Activated CD4-positive, alpha-beta T cell treated with anti-CD3 and anti-CD28 coated beads, Interleukin-2, amount 10 ng/mL, durations not matched to agents 24 days and 14 days (primary cell): ENCODE measurements around the gene BTG2. TPM values are rescaled to one million over a fixed set of nuclear protein-coding genes. Genes with fewer than 3 reads are reported as not detected.
"Not testable (repeated sequence)": the region's sequence is repeated elsewhere in the genome, so short reads cannot be mapped to it uniquely, and the experiment has no call there.

Source experiments
- DNase-seq: peaks from one replicate; pipeline ENCODE4 v3.0.0; 2022
- H3K27ac Mint-ChIP-seq: one replicate; pipeline ENCODE4 v1.8.0; 2022; ENCODE audit warnings: mild to moderate bottlenecking, mixed read lengths
- H3K27me3 Mint-ChIP-seq: one replicate; pipeline ENCODE4 v1.8.0; 2022; ENCODE audit warnings: mixed read lengths
- H3K36me3 Mint-ChIP-seq: one replicate; pipeline ENCODE4 v1.8.0; 2022; ENCODE audit warnings: low read depth, mild to moderate bottlenecking, mixed read lengths
- H3K4me1 Mint-ChIP-seq: one replicate; pipeline ENCODE4 v1.8.0; 2021; ENCODE audit warnings: mixed read lengths
- H3K4me3 Mint-ChIP-seq: one replicate; pipeline ENCODE4 v1.8.0; 2022; ENCODE audit warnings: mild to moderate bottlenecking, moderate library complexity, mixed read lengths
- H3K9me3 Mint-ChIP-seq: one replicate; pipeline ENCODE4 v1.8.0; 2021; ENCODE audit warnings: mixed read lengths
- intact Hi-C: fragments of 100-400 bp; cut with micrococcal nuclease; formaldehyde crosslinking; loops from one replicate; pipeline ENCODE4 v1.15.1; 2023
- total RNA-seq: library from RNA; stranded (reverse); gene quantifications from 2 replicates; pipeline ENCODE4 v1.2.3, GENCODE V29; 2022

BTG2 gene
- total RNA-seq, 1 donor from 2014 or later, result 108 TPM

GRCh38 chr1:203290261-203291089, 14.8 kb upstream of the BTG2 start:
- H3K27me3 Mint-ChIP-seq, result peaks cover 2% of the 10 kb centered on the region

GRCh38 chr1:203291201-203292096, 13.9 kb upstream of the BTG2 start:
- Mint-ChIP-seq H3K4me1 (peaks cover 71% of the 10 kb centered on the region), H3K9me3 (no peaks in the 10 kb centered on the region), H3K27ac (peak overlapping the region; percentile 97), H3K36me3 (peaks cover 2% of the 10 kb centered on the region), H3K4me3 (peak overlapping the region; percentile 82), H3K27me3 (peaks cover 2% of the 10 kb centered on the region)
- intact Hi-C loops, result no loop called here
- DNase-seq, result peak; percentile 75

More at GRCh38 chr1:203290261-203291089, 14.8 kb upstream of the BTG2 start:
- peak overlapping the region; percentile 97 for H3K27ac Mint-ChIP-seq
- H3K9me3 Mint-ChIP-seq, result no peaks in the 10 kb centered on the region
- peak; percentile 99 for DNase-seq
- intact Hi-C loops, result no loop called here
- H3K4me3 Mint-ChIP-seq, result peak overlapping the region; percentile 82
- peaks cover 74% of the 10 kb centered on the region for H3K4me1 Mint-ChIP-seq
- peaks cover 2% of the 10 kb centered on the region for H3K36me3 Mint-ChIP-seq

GRCh38 chr1:203295796-203296195, 9.5 kb upstream of the BTG2 start:
- Mint-ChIP-seq H3K4me1 (peaks cover 45% of the 10 kb centered on the region), H3K9me3 (no peaks in the 10 kb centered on the region), H3K27me3 (no peaks in the 10 kb centered on the region), H3K27ac (peak overlapping the region; percentile 54), H3K4me3 (no peak overlapping the region), H3K36me3 (no peaks in the 10 kb centered on the region)
- intact Hi-C loops, result no loop called here
- DNase-seq, result no peak

GRCh38 chr1:203296460-203297073, 8.8 kb upstream of the BTG2 start:
- no peak for DNase-seq
- Mint-ChIP-seq H3K4me3 (no peak overlapping the region), H3K36me3 (no peaks in the 10 kb centered on the region), H3K4me1 (peaks cover 43% of the 10 kb centered on the region), H3K9me3 (no peaks in the 10 kb centered on the region), H3K27ac (peak overlapping the region; percentile 65), H3K27me3 (no peaks in the 10 kb centered on the region)
- intact Hi-C loops, result no loop called here

- intact Hi-C loops, result no loop called here
- Mint-ChIP-seq H3K36me3 (no peaks in the 10 kb centered on the region), H3K27ac (no peak overlapping the region), H3K27me3 (no peaks in the 10 kb centered on the region), H3K9me3 (no peaks in the 10 kb centered on the region), H3K4me1 (peaks cover 52% of the 10 kb centered on the region), H3K4me3 (no peak overlapping the region)
- no peak for DNase-seq
These were observed 6.2 kb upstream of the BTG2 start for GRCh38 chr1:203299169-203299568.

GRCh38 chr1:203299719-203300429, 5.4 kb upstream of the BTG2 start:
- H3K36me3 Mint-ChIP-seq, H3K27ac Mint-ChIP-seq, intact Hi-C loops, DNase-seq, H3K9me3 Mint-ChIP-seq, H3K27me3 Mint-ChIP-seq, H3K4me3 Mint-ChIP-seq: not testable (repeated sequence)
- peaks cover 56% of the 10 kb centered on the region for H3K4me1 Mint-ChIP-seq

- no peak for DNase-seq
- intact Hi-C loops, result no loop called here
- Mint-ChIP-seq H3K27ac (peak overlapping the region; percentile 3), H3K27me3 (no peaks in the 10 kb centered on the region), H3K36me3 (no peaks in the 10 kb centered on the region), H3K9me3 (no peaks in the 10 kb centered on the region), H3K4me3 (no peak overlapping the region), H3K4me1 (peaks cover 49% of the 10 kb centered on the region)
These were observed 4.6 kb upstream of the BTG2 start for GRCh38 chr1:203300441-203301330.

GRCh38 chr1:203301331-203301668, 4.0 kb upstream of the BTG2 start:
- Mint-ChIP-seq H3K9me3 (no peaks in the 10 kb centered on the region), H3K4me3 (no peak overlapping the region), H3K27ac (no peak overlapping the region), H3K27me3 (no peaks in the 10 kb centered on the region), H3K36me3 (peaks cover 5% of the 10 kb centered on the region), H3K4me1 (peaks cover 47% of the 10 kb centered on the region)
- DNase-seq, result no peak
- intact Hi-C loops, result no loop called here

GRCh38 chr1:203302456-203302855, 2.9 kb upstream of the BTG2 start:
- Mint-ChIP-seq H3K27ac (no peak overlapping the region), H3K4me3 (no peak overlapping the region), H3K36me3 (peaks cover 16% of the 10 kb centered on the region), H3K4me1 (peaks cover 44% of the 10 kb centered on the region), H3K27me3 (no peaks in the 10 kb centered on the region), H3K9me3 (no peaks in the 10 kb centered on the region)
- intact Hi-C loops, result no loop called here
- DNase-seq, result no peak

- DNase-seq, result no peak
- H3K27ac Mint-ChIP-seq, result no peak overlapping the region
- H3K9me3 Mint-ChIP-seq, result no peaks in the 10 kb centered on the region
- intact Hi-C loops, result no loop called here
- peaks cover 21% of the 10 kb centered on the region for H3K36me3 Mint-ChIP-seq
- H3K4me3 Mint-ChIP-seq, result no peak overlapping the region
- peaks cover 48% of the 10 kb centered on the region for H3K4me1 Mint-ChIP-seq
- no peaks in the 10 kb centered on the region for H3K27me3 Mint-ChIP-seq
These were observed 2.4 kb upstream of the BTG2 start for GRCh38 chr1:203302894-203303293.

GRCh38 chr1:203304391-203304918, 864 bp upstream of the BTG2 start:
- DNase-seq, result peak; percentile 71
- intact Hi-C loops, result no loop called here
- H3K9me3 Mint-ChIP-seq, result no peaks in the 10 kb centered on the region
- H3K36me3 Mint-ChIP-seq, result peaks cover 36% of the 10 kb centered on the region
- H3K27ac Mint-ChIP-seq, result peak overlapping the region; percentile 98
- H3K4me3 Mint-ChIP-seq, result peak overlapping the region; percentile 99
- H3K27me3 Mint-ChIP-seq, result no peaks in the 10 kb centered on the region
- H3K4me1 Mint-ChIP-seq, result peaks cover 55% of the 10 kb centered on the region

- Mint-ChIP-seq H3K9me3 (no peaks in the 10 kb centered on the region), H3K36me3 (peaks cover 46% of the 10 kb centered on the region)
- intact Hi-C loops, result loop anchor here (1.0 kb wide), 4 partner anchors 16 to 33 kb away; no protein-coding TSS in a partner anchor
These were observed 430 bp downstream of the BTG2 start for GRCh38 chr1:203305809-203306088.

More at GRCh38 chr1:203305809-203306088, 430 bp downstream of the BTG2 start:
- Mint-ChIP-seq H3K27me3 (no peaks in the 10 kb centered on the region), H3K4me3 (peak overlapping the region; percentile 99), H3K27ac (peak overlapping the region; percentile 92), H3K4me1 (peaks cover 62% of the 10 kb centered on the region)
- DNase-seq, result no peak
